Activated CD4-positive, alpha-beta T cell treated with anti-CD3 and anti-CD28 coated beads for 36 hours (primary cell): ENCODE data around the gene CACNA1F. TPM values are rescaled to one million over a fixed set of nuclear protein-coding genes. Genes with fewer than 3 reads are reported as not detected.

ENCODE experiments used
- ATAC-seq: fragments of 200-7000 bp; cut with Tn5 transposase; one replicate; pipeline ENCODE4 v1.10.0; 2021; ENCODE audit warnings: mild to moderate bottlenecking, moderate library complexity
- CTCF ChIA-PET: fragments of 350-600 bp; sonication (Branson Sonifier 250); formaldehyde crosslinking; loops from one replicate; lab custom pipeline; 2021; ENCODE audit warnings: antibody characterized with exemption; lab: Charles Lee
- POLR2A ChIA-PET: fragments of 350-600 bp; sonication (Branson Sonifier 250); formaldehyde crosslinking; loops from one replicate; lab custom pipeline; 2021; ENCODE audit warnings: antibody characterized with exemption, inconsistent platforms; lab: Charles Lee
- DNase-seq: peaks from one replicate; pipeline ENCODE4 v3.0.0-alpha.2; 2020
- H3K27ac Mint-ChIP-seq: one replicate; pipeline ENCODE4 v1.8.0; 2021; ENCODE audit warnings: mixed read lengths
- H3K27me3 Mint-ChIP-seq: one replicate; pipeline ENCODE4 v1.8.0; 2021; ENCODE audit warnings: mixed read lengths
- H3K36me3 Mint-ChIP-seq: one replicate; pipeline ENCODE4 v1.8.0; 2021; ENCODE audit warnings: low read depth, mixed read lengths
- H3K4me1 Mint-ChIP-seq: one replicate; pipeline ENCODE4 v1.8.0; 2021; ENCODE audit warnings: mixed read lengths
- H3K4me3 Mint-ChIP-seq: one replicate; pipeline ENCODE4 v1.8.0; 2021; ENCODE audit warnings: mild to moderate bottlenecking, moderate library complexity, mixed read lengths
- H3K9me3 Mint-ChIP-seq: one replicate; pipeline ENCODE4 v1.8.0; 2021; ENCODE audit warnings: low read depth, mixed read lengths
- intact Hi-C, 2 experiments: fragments of 100-400 bp; cut with DNase I in 1 of 2; cut with micrococcal nuclease in 1 of 2; formaldehyde crosslinking; loops; one replicate each; pipeline versions ENCODE4 v1.14.2 to v1.15.1; 2022 to 2024; cut with DNase I, micrococcal nuclease
- total RNA-seq, 2 experiments: library from RNA; stranded (reverse); gene quantifications; one replicate each; pipeline ENCODE4 v1.2.3, GENCODE V29; 2021

CACNA1F gene
- total RNA-seq, 2 experiments from 2014 or later, result 0.65 to 0.87 TPM

DNA sequence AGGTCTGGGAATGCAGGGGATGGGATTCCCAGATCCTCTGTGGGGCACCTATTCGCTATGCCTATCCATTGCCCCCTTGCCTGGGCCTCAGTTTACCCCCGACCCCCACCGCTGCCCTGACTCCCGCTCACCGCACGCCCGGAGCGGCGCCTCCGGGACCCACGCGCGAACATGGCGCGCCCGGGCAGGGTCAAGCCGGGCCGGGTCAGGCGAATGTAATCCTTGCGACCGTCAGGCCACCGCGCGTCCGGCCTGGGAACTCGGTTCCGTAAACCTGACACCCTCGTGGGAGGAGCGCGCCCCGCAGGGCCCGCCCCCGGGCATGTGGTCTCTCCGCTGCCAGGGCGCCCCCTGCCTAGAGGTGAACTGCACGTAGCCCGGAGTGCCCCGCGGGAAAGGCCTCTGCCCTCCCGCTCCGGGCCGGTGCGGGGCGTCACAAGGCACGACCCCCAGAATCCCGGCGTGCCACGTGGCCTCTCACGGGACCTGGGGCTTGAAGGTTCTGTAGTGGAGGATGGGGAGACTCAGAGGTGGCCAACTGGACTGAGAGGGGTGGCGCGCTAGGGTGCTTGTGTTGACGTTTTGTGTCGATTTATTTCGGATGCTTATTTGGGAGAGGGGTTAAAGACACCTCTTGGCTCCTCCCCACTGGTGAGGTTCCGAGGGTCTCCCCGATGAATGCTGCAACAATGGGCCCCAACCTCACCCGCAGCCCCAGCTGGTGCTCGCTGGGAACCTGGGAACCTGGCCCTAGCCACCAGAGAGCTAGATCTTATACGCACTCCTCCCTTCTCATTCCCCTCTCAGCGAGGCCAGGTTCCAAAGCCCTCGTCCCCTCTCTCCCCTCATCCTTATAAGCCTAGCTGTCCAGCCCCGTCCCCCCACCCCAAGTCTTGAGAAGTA lies 46.8 kb downstream of the CACNA1F start, which contains the start of gene PRICKLE3:
Gene PRICKLE3, minus strand, starts transcription at position 249 of the 903 bp plus-strand sequence. Its CDS starts 76 bp downstream, at position 173.
- H3K27ac Mint-ChIP-seq, result peak within 1 kb of the TSS; percentile 83
- peak within 1 kb of the TSS; percentile 86 for H3K4me3 Mint-ChIP-seq
- peaks cover 4% of the 10 kb centered on the region for H3K36me3 Mint-ChIP-seq
- peak; percentile 87 for DNase-seq
- no peaks in the 10 kb centered on the region for H3K27me3 Mint-ChIP-seq
- ATAC-seq, result peak; percentile 5
- CTCF ChIA-PET, result interaction anchor here (0.6 to 0.7 kb wide), 4 partner anchors 24 to 981 kb away, joined by 3 read pairs; partner anchors contain the start of genes MAGIX and PPP1R3F
- POLR2A ChIA-PET, result no interaction called here
- H3K4me1 Mint-ChIP-seq, result peaks cover 12% of the 10 kb centered on the region
- intact Hi-C loops, result no loop called here
- no peaks in the 10 kb centered on the region for H3K9me3 Mint-ChIP-seq

GRCh38 chrX:49184294-49185281 lies 48.6 kb downstream of the CACNA1F start:
- peak; percentile 75 for ATAC-seq
- Mint-ChIP-seq H3K36me3 (peaks cover 12% of the 10 kb centered on the region), H3K9me3 (no peaks in the 10 kb centered on the region), H3K4me3 (peak overlapping the region; percentile 86), H3K27ac (peak overlapping the region; percentile 83), H3K27me3 (no peaks in the 10 kb centered on the region), H3K4me1 (peaks cover 12% of the 10 kb centered on the region)
- POLR2A ChIA-PET, result interaction anchor here (0.8 kb wide), 1 partner anchor 12 kb away, joined by 4 read pairs; no protein-coding TSS in a partner anchor
- DNase-seq, result peak; percentile 74
- CTCF ChIA-PET, result interaction anchor here (1.1 kb wide), 2 partner anchors 12 to 13 kb away, joined by 3 read pairs; partner anchors contain the start of gene PLP2
- intact Hi-C loops, result loop anchor here in 1 of 2 experiments (1.0 kb wide), 1 partner anchor 12 kb away; no protein-coding TSS in a partner anchor

GRCh38 chrX:49183701-49184281 lies 49.3 kb downstream of the CACNA1F start:
- peak; percentile 30 for DNase-seq
- no peaks in the 10 kb centered on the region for H3K27me3 Mint-ChIP-seq
- H3K9me3 Mint-ChIP-seq, result no peaks in the 10 kb centered on the region
- peaks cover 12% of the 10 kb centered on the region for H3K4me1 Mint-ChIP-seq
- ChIA-PET POLR2A (no interaction called here), CTCF (interaction anchor here (1.1 kb wide), 2 partner anchors 11 to 12 kb away, joined by 3 read pairs; partner anchors contain the start of gene PLP2)
- H3K27ac Mint-ChIP-seq, result no peak overlapping the region
- H3K4me3 Mint-ChIP-seq, result peak overlapping the region; percentile 86
- intact Hi-C loops, result loop anchor here in 1 of 2 experiments (1.0 kb wide), 1 partner anchor 11 kb away; no protein-coding TSS in a partner anchor
- no peak for ATAC-seq
- peaks cover 18% of the 10 kb centered on the region for H3K36me3 Mint-ChIP-seq

GRCh38 chrX:49179358-49179757 lies 53.8 kb downstream of the CACNA1F start:
- Mint-ChIP-seq H3K27me3 (no peaks in the 10 kb centered on the region), H3K9me3 (no peaks in the 10 kb centered on the region), H3K4me1 (peaks cover 14% of the 10 kb centered on the region), H3K4me3 (no peak overlapping the region), H3K36me3 (peaks cover 44% of the 10 kb centered on the region), H3K27ac (no peak overlapping the region)
- ChIA-PET POLR2A (no interaction called here), CTCF (interaction anchor here (0.5 to 1.6 kb wide), 2 partner anchors 13 to 47 kb away, joined by 4 to 5 read pairs; no protein-coding TSS in a partner anchor)
- intact Hi-C loops, result loop anchor here in 1 of 2 experiments (10.0 kb wide), 1 partner anchor 605 kb away; the partner anchor contains the start of gene RBM3
- ATAC-seq (no peak), DNase-seq (no peak)

GRCh38 chrX:49178537-49178936 lies 54.6 kb downstream of the CACNA1F start:
- Mint-ChIP-seq H3K4me3 (no peak overlapping the region), H3K27ac (no peak overlapping the region), H3K27me3 (no peaks in the 10 kb centered on the region), H3K9me3 (no peaks in the 10 kb centered on the region), H3K4me1 (peaks cover 10% of the 10 kb centered on the region), H3K36me3 (peaks cover 47% of the 10 kb centered on the region)
- ATAC-seq, result no peak
- DNase-seq, result no peak
- ChIA-PET CTCF (no interaction called here), POLR2A (no interaction called here)
- intact Hi-C loops, result loop anchor here in 1 of 2 experiments (10.0 kb wide), 1 partner anchor 604 kb away; the partner anchor contains the start of gene RBM3

- peaks cover 53% of the 10 kb centered on the region for H3K36me3 Mint-ChIP-seq
- intact Hi-C loops, result loop anchor here in 1 of 2 experiments (10.0 kb wide), 1 partner anchor 603 kb away; the partner anchor contains the start of gene RBM3
- H3K4me3 Mint-ChIP-seq, result no peak overlapping the region
- H3K9me3 Mint-ChIP-seq, result no peaks in the 10 kb centered on the region
- no peak for ATAC-seq
- H3K4me1 Mint-ChIP-seq, result peaks cover 15% of the 10 kb centered on the region
- ChIA-PET POLR2A (no interaction called here), CTCF (no interaction called here)
- no peaks in the 10 kb centered on the region for H3K27me3 Mint-ChIP-seq
- no peak overlapping the region for H3K27ac Mint-ChIP-seq
- no peak for DNase-seq
Measured at GRCh38 chrX:49177873-49178480, 55.2 kb downstream of the CACNA1F start.

- H3K36me3 Mint-ChIP-seq, result peaks cover 57% of the 10 kb centered on the region
- DNase-seq (no peak), ATAC-seq (peak; percentile 47)
- H3K9me3 Mint-ChIP-seq, result no peaks in the 10 kb centered on the region
- peaks cover 18% of the 10 kb centered on the region for H3K4me1 Mint-ChIP-seq
- ChIA-PET POLR2A (no interaction called here), CTCF (interaction anchor here (0.7 kb wide), 1 partner anchor 16 kb away, joined by 3 read pairs; no protein-coding TSS in a partner anchor)
- H3K27me3 Mint-ChIP-seq, result no peaks in the 10 kb centered on the region
- intact Hi-C loops, result loop anchor here in 1 of 2 experiments (10.0 kb wide), 1 partner anchor 603 kb away; the partner anchor contains the start of gene RBM3
- no peak overlapping the region for H3K4me3 Mint-ChIP-seq
- no peak overlapping the region for H3K27ac Mint-ChIP-seq
Measured at GRCh38 chrX:49177338-49177833, 55.8 kb downstream of the CACNA1F start.

DNA sequence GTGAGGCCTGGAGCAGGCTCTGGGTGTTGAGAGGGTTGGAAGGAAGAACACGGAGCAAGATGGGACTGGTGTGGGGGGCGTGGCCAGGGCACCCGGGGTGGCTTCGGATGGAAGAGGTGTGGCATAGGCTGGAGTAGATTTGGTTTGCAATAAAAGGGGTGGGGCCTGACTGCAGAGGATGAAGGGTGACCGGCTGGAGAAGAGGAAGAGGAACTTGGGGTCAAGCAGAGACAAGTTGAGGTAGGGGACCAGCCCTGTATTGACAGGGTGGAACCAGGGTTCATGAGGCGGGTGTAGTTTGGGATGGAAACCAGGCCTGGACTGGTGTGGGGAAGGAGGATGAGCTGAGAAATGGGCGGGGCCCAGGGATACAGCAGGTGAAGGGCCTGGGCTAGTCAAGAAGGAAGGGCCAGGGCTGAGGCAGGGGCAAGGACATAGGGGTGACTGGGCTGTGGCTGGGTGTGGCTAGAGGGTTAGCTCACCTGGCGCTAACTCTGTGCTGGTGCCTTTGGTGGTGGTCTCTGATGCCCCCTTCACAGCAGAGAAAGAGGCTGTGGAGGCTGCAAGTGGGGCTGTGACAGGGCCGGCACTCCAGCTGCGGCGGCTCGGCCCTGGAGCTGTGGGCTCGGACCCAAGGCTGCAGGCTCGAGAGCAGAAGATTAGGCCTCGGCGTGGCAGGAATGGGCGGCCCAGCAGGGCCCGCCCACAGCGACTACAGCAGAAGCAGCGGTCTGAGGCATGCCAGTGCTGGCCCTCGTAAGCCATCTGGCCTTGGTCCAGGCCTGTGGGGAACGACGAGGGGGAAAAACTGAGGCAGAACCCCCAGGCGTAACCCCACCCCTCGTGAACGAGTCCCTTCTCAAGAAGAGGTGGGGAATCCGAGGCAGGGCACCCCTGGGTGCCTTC lies 56.5 kb downstream of the CACNA1F start:
- intact Hi-C loops, result loop anchor here in 1 of 2 experiments (10.0 kb wide), 1 partner anchor 602 kb away; the partner anchor contains the start of gene RBM3
- no peaks in the 10 kb centered on the region for H3K9me3 Mint-ChIP-seq
- ChIA-PET POLR2A (no interaction called here), CTCF (interaction anchor here (0.7 kb wide), 1 partner anchor 16 kb away, joined by 3 read pairs; no protein-coding TSS in a partner anchor)
- no peaks in the 10 kb centered on the region for H3K27me3 Mint-ChIP-seq
- H3K36me3 Mint-ChIP-seq, result peaks cover 52% of the 10 kb centered on the region
- H3K4me3 Mint-ChIP-seq, result no peak overlapping the region
- DNase-seq (no peak), ATAC-seq (no peak)
- H3K4me1 Mint-ChIP-seq, result peaks cover 18% of the 10 kb centered on the region
- no peak overlapping the region for H3K27ac Mint-ChIP-seq
